IMR-90 (cell line): ENCODE data around the gene MSH4. TPM values are rescaled to one million over a fixed set of nuclear protein-coding genes. Genes with fewer than 3 reads are reported as not detected.

Experiments
- ATAC-seq: fragments of 200-7000 bp; cut with Tn5 transposase; 2 replicates; pipeline ENCODE4 v1.9.1; 2020; ENCODE audit warnings: low read depth, mild to moderate bottlenecking, moderate library complexity
- BruUV-seq: library from RNA; stranded (reverse); fragments of 400-500 nt; replicated peaks from 2 replicates; lab custom pipeline; 2021; lab: Mats Ljungman, UMichigan
- CTCF ChIA-PET: fragments of 300-600 bp; formaldehyde crosslinking; extraction: SDS; loops from one replicate; lab custom pipeline; 2021; ENCODE audit warnings: antibody characterized with exemption; lab: Yijun Ruan, JAX
- POLR2A ChIA-PET: fragments of 300-600 bp; sonication (Branson Sonifier 250); formaldehyde crosslinking; loops from one replicate; lab custom pipeline; 2022; ENCODE audit warnings: antibody characterized with exemption; ENCODE audit not compliant: unreplicated experiment; lab: Charles Lee
- DNase-seq: peaks from one replicate; pipeline ENCODE4 v3.0.0; 2013
- H2AFZ ChIP-seq: replicated peaks from 2 replicates; pipeline ENCODE3; 2013; ENCODE audit warnings: low read length, mild to moderate bottlenecking; ENCODE audit not compliant: poor library complexity
- H2AK5ac ChIP-seq: 2 replicates; pipeline ENCODE4 v1.6.1; 2013; ENCODE audit warnings: low read depth, low read length, inconsistent platforms
- H2AK9ac ChIP-seq: replicated peaks from 2 replicates; pipeline ENCODE3; 2013; ENCODE audit warnings: mild to moderate bottlenecking, low read depth, low read length, moderate library complexity; ENCODE audit not compliant: poor library complexity
- H2BK120ac ChIP-seq: 2 replicates; pipeline ENCODE4 v1.6.1; 2013; ENCODE audit warnings: low read depth, low read length, inconsistent platforms
- H2BK15ac ChIP-seq: 3 replicates; pipeline ENCODE4 v1.6.1; 2013; ENCODE audit warnings: low read depth, low read length, inconsistent platforms
- H2BK20ac ChIP-seq: 2 replicates; pipeline ENCODE4 v1.6.1; 2013; ENCODE audit warnings: low read depth, mild to moderate bottlenecking, inconsistent platforms, low read length, moderate library complexity
- H2BK5ac ChIP-seq: 2 replicates; pipeline ENCODE4 v1.6.1; 2013; ENCODE audit warnings: mild to moderate bottlenecking, low read depth, low read length, inconsistent platforms; ENCODE audit not compliant: poor library complexity, severe bottlenecking
- H3K14ac ChIP-seq: replicated peaks from 2 replicates; pipeline ENCODE4 v1.6.1; 2013; ENCODE audit warnings: low read depth, low read length, inconsistent platforms
- H3K18ac ChIP-seq: 2 replicates; pipeline ENCODE4 v1.6.1; 2013; ENCODE audit warnings: low read depth, low read length, control low read depth
- H3K23ac ChIP-seq: 2 replicates; pipeline ENCODE4 v1.6.1; 2013; ENCODE audit warnings: low read depth, low read length, inconsistent platforms
- H3K27ac ChIP-seq: 2 replicates; pipeline ENCODE4 v1.5.1; 2013; ENCODE audit warnings: mild to moderate bottlenecking, control low read depth, low read length; ENCODE audit not compliant: insufficient read depth
- H3K27me3 ChIP-seq: 2 replicates; pipeline ENCODE4 v1.6.1; 2013; ENCODE audit warnings: low read length; ENCODE audit not compliant: control insufficient read depth, insufficient read depth
- H3K36me3 ChIP-seq: 2 replicates; pipeline ENCODE4 v1.6.1; 2013; ENCODE audit warnings: low read length, mixed read lengths; ENCODE audit not compliant: control insufficient read depth, insufficient read depth
- H3K4ac ChIP-seq: 2 replicates; pipeline ENCODE4 v1.6.1; 2013; ENCODE audit warnings: low read depth, low read length, inconsistent platforms
- H3K4me1 ChIP-seq: 2 replicates; pipeline ENCODE4 v1.6.1; 2013; ENCODE audit warnings: low read length, mixed read lengths; ENCODE audit not compliant: control insufficient read depth, insufficient read depth
- H3K4me2 ChIP-seq: 2 replicates; pipeline ENCODE4 v1.6.1; 2013; ENCODE audit warnings: low read depth, mild to moderate bottlenecking, control low read depth, low read length, moderate library complexity
- H3K4me3 ChIP-seq: 2 replicates; pipeline ENCODE4 v1.5.1; 2013; ENCODE audit warnings: low read depth, mild to moderate bottlenecking, control low read depth, low read length, moderate library complexity; ENCODE audit not compliant: insufficient read depth
- H3K56ac ChIP-seq: 2 replicates; pipeline ENCODE4 v1.6.1; 2013; ENCODE audit warnings: low read length, inconsistent platforms; ENCODE audit not compliant: insufficient read depth; ENCODE audit errors: extremely low read depth
- H3K79me1 ChIP-seq, 2 experiments: 2 replicates each; pipeline ENCODE4 v1.6.1; 2013; ENCODE audit warnings: low read length in 2 of 2, inconsistent platforms in 1 of 2, low read depth in 1 of 2
- H3K9ac ChIP-seq: 2 replicates; pipeline ENCODE4 v1.6.1; 2013; ENCODE audit warnings: low read depth, low read length, control low read depth
- H3K9me1 ChIP-seq: 2 replicates; pipeline ENCODE4 v1.6.1; 2013; ENCODE audit warnings: low read length, inconsistent platforms; ENCODE audit not compliant: insufficient read depth
- H3K9me3 ChIP-seq: 2 replicates; pipeline ENCODE4 v1.6.1; 2013; ENCODE audit warnings: low read length; ENCODE audit not compliant: control insufficient read depth, insufficient read depth
- H4K20me1 ChIP-seq: 2 replicates; pipeline ENCODE4 v1.6.1; 2013; ENCODE audit warnings: low read length, inconsistent platforms; ENCODE audit not compliant: insufficient read depth
- H4K5ac ChIP-seq: 2 replicates; pipeline ENCODE4 v1.6.1; 2013; ENCODE audit warnings: mild to moderate bottlenecking, low read depth, low read length, control low read depth
- H4K8ac ChIP-seq, 2 experiments: 2 replicates each; pipeline ENCODE4 v1.6.1; 2013; ENCODE audit warnings: low read depth in 2 of 2, low read length in 2 of 2, control low read depth in 1 of 2, inconsistent platforms in 1 of 2
- H4K91ac ChIP-seq: 2 replicates; pipeline ENCODE4 v1.6.1; 2013; ENCODE audit warnings: low read depth, low read length, inconsistent platforms; ENCODE audit not compliant: insufficient read depth
- CEBPB ChIP-seq: IDR thresholded peaks from 2 replicates; pipeline ENCODE4 v1.6.1; 2012; ENCODE audit warnings: low read depth, low read length, improper control_type of control experiment
- CHD1 ChIP-seq: IDR thresholded peaks from 2 replicates; pipeline ENCODE4 v1.6.1; 2012; ENCODE audit warnings: low read depth, low read length, improper control_type of control experiment
- CTCF ChIP-seq: conservative IDR thresholded peaks from 2 replicates; pipeline ENCODE4 v1.5.1; 2012; ENCODE audit warnings: mild to moderate bottlenecking, low read depth, low read length, improper control_type of control experiment
- MAFK ChIP-seq: IDR thresholded peaks from 2 replicates; pipeline ENCODE4 v1.6.1; 2012; ENCODE audit warnings: low read depth, low read length, improper control_type of control experiment
- MAZ ChIP-seq: IDR thresholded peaks from 2 replicates; pipeline ENCODE4 v1.6.1; 2012; ENCODE audit warnings: low read depth, mild to moderate bottlenecking, low read length, improper control_type of control experiment, moderate library complexity, borderline replicate concordance
- MXI1 ChIP-seq: IDR thresholded peaks from 2 replicates; pipeline ENCODE4 v1.6.1; 2012; ENCODE audit warnings: low read depth, mild to moderate bottlenecking, low read length, moderate library complexity, borderline replicate concordance
- POLR2A ChIP-seq: IDR thresholded peaks from 2 replicates; pipeline ENCODE4 v1.6.1; 2012; ENCODE audit warnings: mild to moderate bottlenecking, low read depth, low read length
- RFX5 ChIP-seq: IDR thresholded peaks from 2 replicates; pipeline ENCODE4 v1.8.0; 2012; ENCODE audit warnings: low read depth, mild to moderate bottlenecking, low read length, moderate library complexity
- SMC3 ChIP-seq: fragments of 150-350 bp; IDR thresholded peaks from 2 replicates; pipeline ENCODE4 v1.6.1; 2016; ENCODE audit warnings: low read depth, mild to moderate bottlenecking, antibody characterized with exemption, low read length, moderate library complexity
- WGBS, 2 experiments: methylation state at CpG; one replicate each; pipeline versions ENCODE4 v1.1.5 to v1.1.7; 2013; ENCODE audit warnings: missing lambda C conversion rate in 2 of 2; ENCODE audit not compliant: insufficient read length in 1 of 2; ENCODE audit errors: extremely low coverage in 2 of 2; 5-methylcytosine and 5-hydroxymethylcytosine counted together
- dilution Hi-C: fragments of 300-500 bp; cut with HindIII; formaldehyde crosslinking; loops from one replicate; pipeline ENCODE4 v1.14.3; 2018; ENCODE audit warnings: low sequenced_read_pairs; ENCODE audit not compliant: unreplicated experiment
- in situ Hi-C: fragments of 300-500 bp; cut with MboI; formaldehyde crosslinking; loops from 3 replicates; pipeline ENCODE4 v1.14.3; 2019; ENCODE audit warnings: low sequenced_read_pairs, inconsistent platforms, mixed read lengths
- intact Hi-C: fragments of 100-400 bp; cut with micrococcal nuclease; formaldehyde crosslinking; loops from 2 replicates; pipeline ENCODE4 v1.10.0; 2022
- polyA plus RNA-seq, 3 experiments: library from polyadenylated mRNA; depleted of rRNA; stranded (reverse); fragments of >200 nt; gene quantifications; 2 replicates each; pipeline ENCODE4 v1.2.3, GENCODE V29; 2012; ENCODE audit warnings: low replicate concordance in 1 of 3
- total RNA-seq: library from RNA; depleted of rRNA; stranded (reverse); fragments of >200 nt; gene quantifications from 2 replicates; pipeline ENCODE4 v1.2.3, GENCODE V29; 2012
- TF ChIP-seq, protein P1 (sequence below): fragments of 150-350 bp; IDR thresholded peaks from 2 replicates; pipeline ENCODE4 v1.6.1; 2017; ENCODE audit warnings: mild to moderate bottlenecking, antibody characterized with exemption, low read length, low read depth

MSH4 gene
- total and polyA plus RNA-seq, 2 of the 4 experiments (the other 2 are of a cell fraction) = under 0.01 to 0.02 TPM

DNA sequence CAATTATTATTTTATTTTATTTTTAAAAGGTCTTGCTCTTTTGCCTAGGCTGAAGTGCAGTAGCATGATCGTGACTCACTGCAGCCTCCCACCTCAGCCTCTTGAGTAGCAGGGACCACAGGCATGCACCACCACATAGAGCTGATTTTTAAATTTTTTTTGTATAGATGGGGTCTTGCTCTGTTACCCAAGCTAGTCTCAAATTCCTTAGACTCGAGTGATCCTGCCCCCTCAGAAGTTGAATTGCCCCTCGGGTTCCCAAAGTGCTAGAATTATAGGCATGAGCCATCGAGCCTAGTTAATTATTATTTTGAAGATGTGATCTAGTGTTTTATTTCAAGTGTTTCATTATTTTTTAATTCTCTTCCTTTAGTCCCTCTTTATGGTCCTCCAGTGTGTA is 12.2 kb downstream of the MSH4 start:
- Histone ChIP-seq H2BK15ac (no peak overlapping the region), H3K4ac (no peak overlapping the region), H3K18ac (no peak overlapping the region), H3K23ac (no peak overlapping the region), H4K20me1 (no peaks in the 10 kb centered on the region), H3K27ac (no peak overlapping the region), H2BK5ac (no peak overlapping the region), H2BK120ac (no peak overlapping the region), H4K5ac (no peak overlapping the region), H2AK9ac (no peak overlapping the region), H3K36me3 (no peaks in the 10 kb centered on the region), H2AFZ (no peak overlapping the region), H3K14ac (no peak overlapping the region), H3K4me3 (no peak overlapping the region), H3K9me3 (no peaks in the 10 kb centered on the region), H4K8ac (no peak overlapping the region), H3K4me2 (no peak overlapping the region), H3K9me1 (no peaks in the 10 kb centered on the region), H2BK20ac (no peak overlapping the region), H4K91ac (no peak overlapping the region), H2AK5ac (no peak overlapping the region), H3K27me3 (no peaks in the 10 kb centered on the region), H3K56ac (no peak overlapping the region), H3K79me1 (no peaks in the 10 kb centered on the region), H3K4me1 (no peaks in the 10 kb centered on the region), H3K9ac (no peak overlapping the region)
- in situ Hi-C loops = no loop called here
- intact Hi-C loops = no loop called here
- POLR2A ChIA-PET = no interaction called here
- no TSS peak for BruUV-seq
- TF ChIP-seq RFX5 = no peak
- TF ChIP-seq SMC3 = no peak
- TF ChIP-seq, protein P1, sequence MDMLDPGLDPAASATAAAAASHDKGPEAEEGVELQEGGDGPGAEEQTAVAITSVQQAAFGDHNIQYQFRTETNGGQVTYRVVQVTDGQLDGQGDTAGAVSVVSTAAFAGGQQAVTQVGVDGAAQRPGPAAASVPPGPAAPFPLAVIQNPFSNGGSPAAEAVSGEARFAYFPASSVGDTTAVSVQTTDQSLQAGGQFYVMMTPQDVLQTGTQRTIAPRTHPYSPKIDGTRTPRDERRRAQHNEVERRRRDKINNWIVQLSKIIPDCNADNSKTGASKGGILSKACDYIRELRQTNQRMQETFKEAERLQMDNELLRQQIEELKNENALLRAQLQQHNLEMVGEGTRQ = no peak
- TF ChIP-seq POLR2A = no peak
- no peak for TF ChIP-seq MAZ
- no peak for TF ChIP-seq CEBPB
- TF ChIP-seq CHD1 = no peak
- no peak for TF ChIP-seq MXI1
- no peak for TF ChIP-seq MAFK
- no peak for TF ChIP-seq CTCF
- ATAC-seq = no peak
- no peak for DNase-seq
- dilution Hi-C loops = no loop called here
- no CpG with 5 or more reads among the region's 4 CpGs for WGBS, 2 experiments
- CTCF ChIA-PET = interaction anchor here (0.6 kb wide), 1 partner anchor 696 kb away, joined by 5 read pairs; no protein-coding TSS in a partner anchor
